Measurements from ENCODE around the gene KANSL1. TPM values are rescaled to one million over a fixed set of nuclear protein-coding genes. Genes with fewer than 3 reads are reported as not detected.
A peak's percentile ranks its signal among the peaks of the same experiment; 100 is the strongest.

KANSL1 gene
- total RNA-seq, 1 donor from 2014 or later: 99.8 TPM

- peaks cover 57% of the 10 kb centered on the region for H3K4me1 Mint-ChIP-seq (ENCODE audit: low read depth, unreplicated experiment)
- H3K9ac ChIP-seq (ENCODE audit: low read length): no peak overlapping the region
- no peak overlapping the region for H3K4me2 ChIP-seq (ENCODE audit: low read length)
- H3K36me3 ChIP-seq (ENCODE audit: insufficient read depth, low read length): peaks cover 2% of the 10 kb centered on the region
- no peak overlapping the region for H3K4me3 Mint-ChIP-seq (ENCODE audit: unreplicated experiment)
- H3K27me3 Mint-ChIP-seq (ENCODE audit: low read depth, unreplicated experiment): no peaks in the 10 kb centered on the region
- peaks cover 95% of the 10 kb centered on the region for H4K20me1 ChIP-seq (ENCODE audit: insufficient read depth, low read length)
- no peaks in the 10 kb centered on the region for H3K9me3 ChIP-seq (ENCODE audit: insufficient read depth, low read depth, low read length)
- DNase-seq (ENCODE audit: low read depth) (no peak), FAIRE-seq (no peak)
- no peak overlapping the region for H3K27ac ChIP-seq (ENCODE audit: low read depth, low read length)
- no peak overlapping the region for H2AFZ ChIP-seq (ENCODE audit: low read depth, low read length)
- peaks cover 100% of the 10 kb centered on the region for H3K79me2 ChIP-seq (ENCODE audit: insufficient read depth, low read length)
- H3K27ac Mint-ChIP-seq (ENCODE audit: unreplicated experiment): peak overlapping the region; percentile 14
- H3K4me3 ChIP-seq (ENCODE audit: insufficient read depth, low read depth, low read length): no peak overlapping the region
- H3K9me3 Mint-ChIP-seq (ENCODE audit: unreplicated experiment): no peaks in the 10 kb centered on the region
- peaks cover 16% of the 10 kb centered on the region for H3K36me3 Mint-ChIP-seq (ENCODE audit: low read depth, unreplicated experiment)
- no peaks in the 10 kb centered on the region for H3K27me3 ChIP-seq (ENCODE audit: insufficient read depth, low read length)
- no peak for TF ChIP-seq CTCF (IDR thresholded peaks at IDR 0.05; ENCODE audit: insufficient read depth, low read depth, low read length)
- TF ChIP-seq EZH2 (IDR thresholded peaks at IDR 0.05; ENCODE audit: insufficient read depth, low read length): no peak
- peaks cover 18% of the 10 kb centered on the region for H3K4me1 ChIP-seq (ENCODE audit: insufficient read depth, low read length)
Observed at GRCh38 chr17:46163929-46164594, 29.2 kb downstream of the KANSL1 start.

- Histone ChIP-seq H3K36me3 (ENCODE audit: insufficient read depth, low read length) (no peaks in the 10 kb centered on the region), H3K79me2 (ENCODE audit: insufficient read depth, low read length) (peaks cover 100% of the 10 kb centered on the region), H3K27ac (ENCODE audit: low read depth, low read length) (no peak overlapping the region), H3K9me3 (ENCODE audit: insufficient read depth, low read depth, low read length) (no peaks in the 10 kb centered on the region), H3K4me3 (ENCODE audit: insufficient read depth, low read depth, low read length) (no peak overlapping the region), H3K4me2 (ENCODE audit: low read length) (no peak overlapping the region), H3K4me1 (ENCODE audit: insufficient read depth, low read length) (peaks cover 21% of the 10 kb centered on the region), H4K20me1 (ENCODE audit: insufficient read depth, low read length) (peaks cover 95% of the 10 kb centered on the region), H3K9ac (ENCODE audit: low read length) (no peak overlapping the region), H3K27me3 (ENCODE audit: insufficient read depth, low read length) (no peaks in the 10 kb centered on the region), H2AFZ (ENCODE audit: low read depth, low read length) (no peak overlapping the region)
- no peak overlapping the region for H3K27ac Mint-ChIP-seq (ENCODE audit: unreplicated experiment)
- H3K4me3 Mint-ChIP-seq (ENCODE audit: unreplicated experiment): no peak overlapping the region
- peaks cover 14% of the 10 kb centered on the region for H3K36me3 Mint-ChIP-seq (ENCODE audit: low read depth, unreplicated experiment)
- no peaks in the 10 kb centered on the region for H3K27me3 Mint-ChIP-seq (ENCODE audit: low read depth, unreplicated experiment)
- no peak for FAIRE-seq
- H3K4me1 Mint-ChIP-seq (ENCODE audit: low read depth, unreplicated experiment): peaks cover 59% of the 10 kb centered on the region
- no peaks in the 10 kb centered on the region for H3K9me3 Mint-ChIP-seq (ENCODE audit: unreplicated experiment)
- DNase-seq (ENCODE audit: low read depth): no peak
- TF ChIP-seq EZH2 (IDR thresholded peaks at IDR 0.05; ENCODE audit: insufficient read depth, low read length): no peak
- no peak for TF ChIP-seq CTCF (IDR thresholded peaks at IDR 0.05; ENCODE audit: insufficient read depth, low read depth, low read length)
Observed at GRCh38 chr17:46163316-46163715, 29.9 kb downstream of the KANSL1 start.

GRCh38 chr17:46162866-46163265 is 30.4 kb downstream of the KANSL1 start:
- Mint-ChIP-seq H3K4me1 (ENCODE audit: low read depth, unreplicated experiment) (peaks cover 59% of the 10 kb centered on the region), H3K27me3 (ENCODE audit: low read depth, unreplicated experiment) (no peaks in the 10 kb centered on the region), H3K27ac (ENCODE audit: unreplicated experiment) (no peak overlapping the region), H3K9me3 (ENCODE audit: unreplicated experiment) (no peaks in the 10 kb centered on the region), H3K4me3 (ENCODE audit: unreplicated experiment) (no peak overlapping the region), H3K36me3 (ENCODE audit: low read depth, unreplicated experiment) (peaks cover 14% of the 10 kb centered on the region)
- peaks cover 20% of the 10 kb centered on the region for H3K4me1 ChIP-seq (ENCODE audit: insufficient read depth, low read length)
- peaks cover 100% of the 10 kb centered on the region for H3K79me2 ChIP-seq (ENCODE audit: insufficient read depth, low read length)
- DNase-seq (ENCODE audit: low read depth): no peak
- H2AFZ ChIP-seq (ENCODE audit: low read depth, low read length): no peak overlapping the region
- no peak overlapping the region for H3K4me3 ChIP-seq (ENCODE audit: insufficient read depth, low read depth, low read length)
- no peaks in the 10 kb centered on the region for H3K9me3 ChIP-seq (ENCODE audit: insufficient read depth, low read depth, low read length)
- no peak for TF ChIP-seq CTCF (IDR thresholded peaks at IDR 0.05; ENCODE audit: insufficient read depth, low read depth, low read length)
- no peak for TF ChIP-seq EZH2 (IDR thresholded peaks at IDR 0.05; ENCODE audit: insufficient read depth, low read length)
- H3K4me2 ChIP-seq (ENCODE audit: low read length): no peak overlapping the region
- H3K36me3 ChIP-seq (ENCODE audit: insufficient read depth, low read length): no peaks in the 10 kb centered on the region
- no peak overlapping the region for H3K27ac ChIP-seq (ENCODE audit: low read depth, low read length)
- H4K20me1 ChIP-seq (ENCODE audit: insufficient read depth, low read length): peaks cover 95% of the 10 kb centered on the region
- FAIRE-seq: no peak
- H3K9ac ChIP-seq (ENCODE audit: low read length): no peak overlapping the region
- H3K27me3 ChIP-seq (ENCODE audit: insufficient read depth, low read length): no peaks in the 10 kb centered on the region
